Neural crest cell (in vitro differentiated cells): Measurements from ENCODE around the gene BICD2. TPM values are rescaled to one million over a fixed set of nuclear protein-coding genes. Genes with fewer than 3 reads are reported as not detected.

Experiments used
- DNase-seq: peaks from one replicate; pipeline ENCODE4 v3.0.0; 2021; ENCODE audit warnings: low read depth, mixed read lengths, low spot score
- H3K27ac Mint-ChIP-seq: one replicate; pipeline ENCODE4 v1.8.0; 2021; ENCODE audit warnings: mild to moderate bottlenecking, mixed read lengths; ENCODE audit not compliant: unreplicated experiment
- H3K27me3 Mint-ChIP-seq: 2 replicates; pipeline ENCODE4 v1.8.0; 2021; ENCODE audit warnings: low read depth, mild to moderate bottlenecking, mixed read lengths
- H3K36me3 Mint-ChIP-seq: 2 replicates; pipeline ENCODE4 v1.8.0; 2021; ENCODE audit warnings: low read depth, mild to moderate bottlenecking, mixed read lengths
- H3K4me1 Mint-ChIP-seq: 2 replicates; pipeline ENCODE4 v1.8.0; 2021; ENCODE audit warnings: mixed read lengths
- H3K4me3 Mint-ChIP-seq: one replicate; pipeline ENCODE4 v1.8.0; 2021; ENCODE audit warnings: mild to moderate bottlenecking, mixed read lengths
- H3K9me3 Mint-ChIP-seq: 2 replicates; pipeline ENCODE4 v1.8.0; 2021; ENCODE audit warnings: mixed read lengths
- CTCF ChIP-seq: fragments of 200-600 bp; sonication (generic); conservative IDR thresholded peaks from 2 replicates; pipeline ENCODE4 v1.5.0; 2021; ENCODE audit warnings: antibody characterized with exemption, mild to moderate bottlenecking
- total RNA-seq: library from RNA; stranded (reverse); gene quantifications from 2 replicates; pipeline ENCODE4 v1.2.1, GENCODE V29; 2021

The BICD2 gene
- total RNA-seq, 1 donor from 2014 or later: 41.5 TPM

GRCh38 chr9:92714016-92714415 is 50.6 kb downstream of the BICD2 start:
- Mint-ChIP-seq H3K4me3 (no peak overlapping the region), H3K27ac (no peak overlapping the region), H3K36me3 (no peaks in the 10 kb centered on the region), H3K9me3 (no peaks in the 10 kb centered on the region), H3K4me1 (no peaks in the 10 kb centered on the region), H3K27me3 (no peaks in the 10 kb centered on the region)
- DNase-seq: no peak
- TF ChIP-seq CTCF: no peak

GRCh38 chr9:92713528-92713927 is 51.1 kb downstream of the BICD2 start:
- no peaks in the 10 kb centered on the region for H3K4me1 Mint-ChIP-seq
- no peaks in the 10 kb centered on the region for H3K9me3 Mint-ChIP-seq
- no peak for TF ChIP-seq CTCF
- no peak overlapping the region for H3K27ac Mint-ChIP-seq
- no peaks in the 10 kb centered on the region for H3K36me3 Mint-ChIP-seq
- H3K4me3 Mint-ChIP-seq: no peak overlapping the region
- no peaks in the 10 kb centered on the region for H3K27me3 Mint-ChIP-seq
- DNase-seq: no peak

- Mint-ChIP-seq H3K4me1 (no peaks in the 10 kb centered on the region), H3K27me3 (no peaks in the 10 kb centered on the region), H3K27ac (no peak overlapping the region), H3K36me3 (no peaks in the 10 kb centered on the region), H3K4me3 (no peak overlapping the region), H3K9me3 (no peaks in the 10 kb centered on the region)
- TF ChIP-seq CTCF: no peak
- no peak for DNase-seq
Observed at GRCh38 chr9:92712767-92713166, 51.9 kb downstream of the BICD2 start.

GRCh38 chr9:92711844-92712243 is 52.8 kb downstream of the BICD2 start:
- no peak for TF ChIP-seq CTCF
- Mint-ChIP-seq H3K4me1 (no peaks in the 10 kb centered on the region), H3K36me3 (peaks cover 2% of the 10 kb centered on the region), H3K27ac (peak overlapping the region; percentile 28), H3K4me3 (no peak overlapping the region), H3K27me3 (no peaks in the 10 kb centered on the region), H3K9me3 (no peaks in the 10 kb centered on the region)
- DNase-seq: no peak

GRCh38 chr9:92711146-92711545 is 53.5 kb downstream of the BICD2 start:
- no peaks in the 10 kb centered on the region for H3K4me1 Mint-ChIP-seq
- no peaks in the 10 kb centered on the region for H3K9me3 Mint-ChIP-seq
- peaks cover 5% of the 10 kb centered on the region for H3K36me3 Mint-ChIP-seq
- H3K27me3 Mint-ChIP-seq: no peaks in the 10 kb centered on the region
- DNase-seq: no peak
- no peak overlapping the region for H3K27ac Mint-ChIP-seq
- TF ChIP-seq CTCF: no peak
- no peak overlapping the region for H3K4me3 Mint-ChIP-seq

GRCh38 chr9:92710368-92710767 is 54.3 kb downstream of the BICD2 start:
- H3K4me3 Mint-ChIP-seq: no peak overlapping the region
- TF ChIP-seq CTCF: no peak
- no peak for DNase-seq
- peaks cover 7% of the 10 kb centered on the region for H3K36me3 Mint-ChIP-seq
- H3K9me3 Mint-ChIP-seq: no peaks in the 10 kb centered on the region
- H3K27ac Mint-ChIP-seq: no peak overlapping the region
- no peaks in the 10 kb centered on the region for H3K27me3 Mint-ChIP-seq
- no peaks in the 10 kb centered on the region for H3K4me1 Mint-ChIP-seq
